HepG2 (cell line): ENCODE results near the gene ATP2C2. TPM values are rescaled to one million over a fixed set of nuclear protein-coding genes. Genes with fewer than 3 reads are reported as not detected.

ENCODE experiments used
- ATF1 ChIP-seq: IDR thresholded peaks from 2 replicates; pipeline ENCODE4 v1.6.1; 2016; ENCODE audit warnings: mild to moderate bottlenecking, control low read depth
- ATF4 ChIP-seq, 2 experiments: fragments of 450-650 bp in 1 of 2; sonication (generic) in 1 of 2; formaldehyde crosslinking; IDR thresholded peaks; 2 replicates each; pipeline versions ENCODE4 v1.5.0 to v1.8.0; 2020 to 2022; ENCODE audit warnings: mild to moderate bottlenecking in 1 of 2, missing genetic modification reagents in 1 of 2
- DDIT3 ChIP-seq: sonication (generic); formaldehyde crosslinking; IDR thresholded peaks from 2 replicates; pipeline ENCODE4 v1.4.0; 2020; ENCODE audit warnings: mild to moderate bottlenecking, missing genetic modification reagents
- EHMT2 ChIP-seq: fragments of 200-600 bp; sonication (generic); IDR thresholded peaks from 2 replicates; pipeline ENCODE4 v1.7.0; 2017; ENCODE audit warnings: antibody characterized with exemption, low read depth, low read length, borderline replicate concordance
- GZF1 ChIP-seq: sonication (generic); formaldehyde crosslinking; IDR thresholded peaks from 2 replicates; pipeline ENCODE4 v1.5.1; 2020; ENCODE audit warnings: mild to moderate bottlenecking, missing genetic modification reagents
- LBX2 ChIP-seq: sonication (generic); formaldehyde crosslinking; IDR thresholded peaks from 2 replicates; pipeline ENCODE4 v1.5.0; 2020; ENCODE audit warnings: missing genetic modification reagents, mild to moderate bottlenecking, borderline replicate concordance
- MATR3 ChIP-seq: sonication (generic); formaldehyde crosslinking; IDR thresholded peaks from 2 replicates; pipeline ENCODE4 v1.4.0; 2020; ENCODE audit warnings: missing genetic modification reagents
- MYC ChIP-seq: sonication (generic); formaldehyde crosslinking; IDR thresholded peaks from 2 replicates; pipeline ENCODE4 v1.9.0; 2021; ENCODE audit warnings: missing genetic modification reagents, borderline replicate concordance
- NFATC3 ChIP-seq: sonication (generic); formaldehyde crosslinking; IDR thresholded peaks from 2 replicates; pipeline ENCODE4 v1.5.1; 2020; ENCODE audit warnings: mild to moderate bottlenecking, missing genetic modification reagents
- NR2F6 ChIP-seq, 2 experiments: IDR thresholded peaks; 2 replicates each; pipeline ENCODE4 v1.6.1; 2016; ENCODE audit warnings: antibody characterized with exemption in 1 of 2, mild to moderate bottlenecking in 1 of 2
- PRMT3 ChIP-seq: sonication (generic); formaldehyde crosslinking; IDR thresholded peaks from 2 replicates; pipeline ENCODE4 v1.8.1; 2022; ENCODE audit warnings: low read depth, mild to moderate bottlenecking, moderate library complexity, missing genetic modification reagents, borderline replicate concordance
- RXRA ChIP-seq: sonication (generic); formaldehyde crosslinking; IDR thresholded peaks from 2 replicates; pipeline ENCODE4 v1.5.1; 2020; ENCODE audit warnings: missing genetic modification reagents
- THAP9 ChIP-seq: sonication (generic); formaldehyde crosslinking; IDR thresholded peaks from 2 replicates; pipeline ENCODE4; 2020; ENCODE audit warnings: missing genetic modification reagents, mild to moderate bottlenecking, borderline replicate concordance
- ZBTB8A ChIP-seq: sonication (generic); formaldehyde crosslinking; IDR thresholded peaks from 2 replicates; pipeline ENCODE4 v1.4.0; 2020; ENCODE audit warnings: mild to moderate bottlenecking, low read depth, missing genetic modification reagents, borderline replicate concordance
- ZNF142 ChIP-seq: sonication (generic); formaldehyde crosslinking; IDR thresholded peaks from 2 replicates; pipeline ENCODE4 v1.4.0; 2020; ENCODE audit warnings: missing genetic modification reagents
- ZNF263 ChIP-seq: sonication (generic); formaldehyde crosslinking; IDR thresholded peaks from 2 replicates; pipeline ENCODE4 v1.4.0; 2020; ENCODE audit warnings: missing genetic modification reagents
- polyA plus RNA-seq, 8 experiments: library from polyadenylated mRNA; depleted of rRNA in 3 of 8; stranded (reverse) in 7 of 8; unstranded in 1 of 8; fragments of >200 nt; fragmentation: Illumina TruSeq in 4 of 8; extraction: Trizol in 4 of 8; gene quantifications; 2 replicates each; pipeline versions ENCODE4 v1.2.1 to v1.2.3, GENCODE V29; 2011 to 2016; ENCODE audit warnings: low read depth in 4 of 8, missing spikeins in 1 of 8, mixed read lengths in 1 of 8; ENCODE audit not compliant: insufficient read depth in 1 of 8
- total RNA-seq, 5 experiments: library from RNA; depleted of rRNA; stranded (reverse); fragments of >200 nt; fragmentation: Illumina TruSeq; extraction: Trizol; gene quantifications; 2 replicates each; pipeline ENCODE4 v1.2.3, GENCODE V29; 2016; ENCODE audit warnings: low read depth in 1 of 5

ATP2C2 gene
- total and polyA plus RNA-seq, 2 of the 13 experiments (the other 11 are each of a cell fraction or from before 2014, with no cell fraction given): 0.07 TPM; not detected in 1

- TF ChIP-seq ZNF142 (CRISPR knock-in tag) (peak; percentile 44; the same call in 1 of the 2 replicates), THAP9 (CRISPR knock-in tag) (peak; percentile 81), GZF1 (CRISPR knock-in tag) (0 out of 2 replicates have a peak, but pooled peaks have one; percentile 73), MYC (peak; percentile 71), NR2F6 (IDR thresholded peaks at IDR 0.05) (no peak), NR2F6 (CRISPR knock-in tag; IDR thresholded peaks at IDR 0.05) (0 out of 2 replicates have a peak, but pooled peaks have one; percentile 5), MATR3 (CRISPR knock-in tag) (no peak), PRMT3 (CRISPR knock-in tag) (no peak), NFATC3 (CRISPR knock-in tag) (no peak), EHMT2 (no peak), DDIT3 (CRISPR knock-in tag) (no peak), ATF1 (CRISPR knock-in tag) (no peak), LBX2 (CRISPR knock-in tag) (no peak; the same call in 1 of the 2 replicates), ZNF263 (CRISPR knock-in tag) (peak; percentile 69), ZBTB8A (no peak), ATF4 (CRISPR knock-in tag; IDR thresholded peaks at IDR 0.05) (no peak), RXRA (no peak)
Observed at GRCh38 chr16:84504420-84505248, 136.3 kb downstream of the ATP2C2 start, which contains the start of gene MEAK7 (continued).
